HG02943 (cell line): ENCODE results near the gene NTNG2.
"Not testable (repeated sequence)": the region's sequence is repeated elsewhere in the genome, so short reads cannot be mapped to it uniquely, and the experiment has no call there.

ENCODE experiments used
- ATAC-seq: cut with Tn5 transposase; IDR thresholded peaks from one replicate; pipeline ENCODE4 v1.9.1; 2021; ENCODE audit warnings: mild to moderate bottlenecking, low read depth, moderate library complexity; ENCODE audit not compliant: unreplicated experiment

Gene NTNG2

DNA sequence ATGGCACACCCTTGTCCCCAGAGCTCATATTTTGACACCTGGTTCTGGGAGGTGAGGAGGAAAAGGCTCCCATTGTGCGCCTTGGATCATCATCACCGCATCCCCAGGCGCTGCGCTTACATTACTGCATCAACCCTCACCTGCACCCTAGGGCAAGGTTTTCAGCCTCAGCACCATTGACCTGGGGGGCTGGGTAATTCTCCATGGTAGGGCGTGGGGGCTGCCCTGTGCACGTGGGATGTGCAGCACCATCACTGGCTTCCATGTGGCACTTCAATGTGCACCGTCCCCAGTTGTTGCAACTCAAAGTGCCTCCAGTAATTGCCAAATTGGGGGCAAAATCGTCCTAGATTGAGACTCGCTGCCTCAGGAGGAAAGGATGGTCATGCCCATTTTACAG, 83.6 kb downstream of the NTNG2 start:
- ATAC-seq = no peak

DNA sequence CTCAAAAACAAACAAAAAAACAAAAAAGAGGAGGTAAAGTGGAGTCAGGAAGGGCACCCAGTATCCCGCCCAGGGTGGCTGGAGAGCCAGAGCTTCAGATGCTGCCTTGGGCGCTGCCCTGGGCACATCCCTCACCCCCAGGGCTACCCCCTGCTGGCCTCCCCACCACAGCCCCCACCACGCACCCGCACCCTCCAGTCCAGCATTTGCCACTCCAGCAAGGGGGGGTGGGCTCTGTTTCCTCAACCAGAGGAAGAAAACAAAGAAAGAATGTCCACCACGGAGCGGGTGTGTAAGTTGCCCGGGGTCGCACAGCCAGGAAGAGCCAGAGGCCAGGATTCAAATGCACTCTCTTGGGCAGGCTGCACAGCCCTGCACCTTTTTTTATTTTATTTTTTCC, 86.1 kb downstream of the NTNG2 start:
- ATAC-seq = no peak

DNA sequence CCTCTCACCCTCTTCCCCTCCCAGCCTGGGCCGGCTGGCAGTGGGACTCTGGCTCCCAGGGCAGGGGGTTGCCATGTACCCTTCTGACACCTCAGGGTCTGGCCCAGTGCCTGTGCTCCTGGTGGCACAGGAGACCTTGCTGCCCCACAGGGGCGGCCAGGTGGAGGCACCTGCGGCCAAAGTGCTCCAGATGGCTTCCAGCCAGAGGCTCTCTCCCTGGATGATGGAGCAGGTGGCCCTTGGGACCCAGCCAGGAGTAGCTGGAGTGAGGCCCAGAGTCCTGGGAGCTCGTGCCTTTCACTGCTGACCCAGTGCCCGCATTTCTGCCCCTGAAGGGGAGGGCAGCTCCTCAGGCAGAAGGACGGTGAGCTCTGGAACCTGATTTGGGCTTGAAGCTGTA, 87.3 kb downstream of the NTNG2 start:
- no peak for ATAC-seq

DNA sequence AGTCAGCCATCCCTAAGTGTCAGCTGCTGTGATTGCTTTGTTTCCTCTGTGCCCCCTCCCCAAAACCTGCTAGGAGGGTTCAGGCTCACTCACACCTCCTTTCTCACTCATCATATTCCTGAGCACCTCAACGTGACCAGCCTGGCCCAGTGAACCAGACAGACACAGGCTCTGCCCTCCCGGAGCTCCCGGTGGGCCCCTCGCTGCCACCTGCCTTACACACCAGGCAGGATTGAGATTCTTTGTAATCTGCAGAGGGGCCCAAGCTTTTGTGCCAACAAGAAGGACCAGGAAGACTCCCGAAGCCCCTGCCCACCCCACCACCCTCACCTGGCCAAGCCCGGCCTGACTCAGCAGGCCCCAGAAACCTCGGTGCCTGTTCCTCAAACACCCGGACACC, 87.8 kb downstream of the NTNG2 start:
- no peak for ATAC-seq

DNA sequence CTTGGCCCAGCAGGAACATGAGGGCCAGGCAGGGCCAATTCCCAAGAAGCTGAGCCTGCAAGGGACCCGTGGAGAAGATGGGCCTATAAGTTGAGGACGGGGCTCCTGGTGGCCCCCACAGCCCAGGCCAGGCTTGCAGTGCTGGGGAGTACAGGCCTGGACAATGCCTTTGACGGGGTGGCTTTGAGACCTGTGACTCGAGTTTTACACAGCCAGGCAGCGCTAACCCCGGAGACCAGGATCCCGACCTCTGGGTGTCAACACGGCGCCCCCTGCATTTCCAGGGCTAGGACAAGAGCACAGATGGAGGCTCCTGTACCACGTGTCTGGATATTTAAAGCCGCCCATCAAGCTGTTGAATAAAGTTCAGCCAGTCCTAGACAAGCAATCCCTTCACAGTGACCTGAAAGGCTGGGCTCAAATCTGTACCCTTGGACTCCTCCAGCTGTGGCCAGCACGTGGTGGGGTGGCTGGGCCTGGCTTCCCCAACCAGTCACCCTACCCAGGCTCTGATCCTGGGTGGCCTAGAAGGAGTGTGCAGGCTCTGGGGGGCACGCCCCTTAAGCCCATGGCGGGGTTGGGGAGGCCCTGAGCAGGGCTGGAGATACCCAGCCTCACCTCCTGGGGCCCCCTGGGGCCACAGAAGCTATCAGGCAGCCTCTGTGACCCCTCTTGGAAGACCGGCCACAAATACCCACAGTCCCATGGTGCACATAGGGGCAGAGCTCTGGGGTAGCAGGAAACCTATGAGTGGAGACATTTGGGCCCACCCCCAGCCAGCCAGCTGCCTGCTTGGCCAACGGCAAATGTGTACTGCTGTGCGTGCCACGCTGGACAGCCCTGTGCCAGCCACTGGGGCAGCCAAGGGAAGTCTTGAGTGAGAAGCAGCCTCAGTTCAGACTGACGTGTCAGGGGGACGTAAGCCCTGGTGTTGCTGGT, 88.7 kb downstream of the NTNG2 start:
- ATAC-seq = no peak

DNA sequence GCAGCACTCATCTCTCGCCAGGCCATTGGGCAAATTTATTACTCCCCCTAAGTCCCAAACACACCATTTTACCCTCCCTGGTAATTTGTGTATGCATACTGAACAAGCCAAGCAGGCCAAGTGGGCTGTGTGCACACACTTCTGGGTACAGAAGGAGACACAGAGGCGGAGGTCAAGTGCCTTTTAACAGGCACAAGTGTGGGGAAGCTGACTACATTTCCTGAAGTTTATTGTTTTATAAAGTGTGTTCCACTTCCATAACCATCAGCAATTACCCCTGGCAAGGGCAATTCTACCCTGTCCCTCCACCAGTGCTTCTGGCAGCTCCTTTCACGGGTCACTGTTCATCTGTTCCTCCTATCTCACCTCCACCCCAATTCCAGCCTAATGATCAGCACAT, 99.0 kb downstream of the NTNG2 start:
- no peak for ATAC-seq

DNA sequence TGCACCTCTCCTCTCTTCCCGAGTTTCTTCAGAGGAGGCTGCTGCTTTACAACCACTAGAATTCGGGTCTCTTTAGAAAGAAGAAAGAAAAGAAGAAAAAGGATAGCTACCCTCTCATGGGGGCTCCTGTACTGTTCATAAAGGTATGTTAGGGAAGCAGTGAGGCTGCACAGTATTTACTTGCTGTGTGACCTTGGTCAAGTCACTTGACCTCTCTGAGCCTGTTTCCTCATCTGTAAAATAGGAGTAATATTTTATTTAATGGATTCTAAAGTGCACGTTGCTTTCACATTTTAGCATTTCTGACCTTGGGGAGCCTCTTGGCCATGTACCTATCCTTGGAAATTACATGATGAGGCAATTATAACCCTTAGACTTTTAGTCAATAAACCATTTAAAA, 104.2 kb downstream of the NTNG2 start:
- ATAC-seq = no peak

DNA sequence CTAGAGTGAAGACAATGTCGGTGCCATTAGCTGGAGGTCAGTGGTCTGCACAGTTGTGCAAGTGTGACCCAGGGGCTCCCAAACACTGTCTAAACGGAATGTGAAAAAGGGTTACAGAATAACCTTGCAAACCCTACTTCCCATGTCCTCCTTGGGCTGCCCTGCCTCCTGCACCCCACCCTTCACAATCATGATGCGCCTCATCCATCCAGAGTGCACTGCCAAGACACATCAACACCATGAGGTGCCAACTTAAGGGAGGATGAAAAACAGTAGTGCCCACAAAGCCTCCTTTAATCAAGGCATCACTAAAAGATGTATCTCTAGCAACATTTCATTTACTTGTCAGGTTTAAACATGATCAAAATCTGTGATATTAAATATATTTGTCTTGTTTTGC, 105.8 kb downstream of the NTNG2 start:
- no peak for ATAC-seq

DNA sequence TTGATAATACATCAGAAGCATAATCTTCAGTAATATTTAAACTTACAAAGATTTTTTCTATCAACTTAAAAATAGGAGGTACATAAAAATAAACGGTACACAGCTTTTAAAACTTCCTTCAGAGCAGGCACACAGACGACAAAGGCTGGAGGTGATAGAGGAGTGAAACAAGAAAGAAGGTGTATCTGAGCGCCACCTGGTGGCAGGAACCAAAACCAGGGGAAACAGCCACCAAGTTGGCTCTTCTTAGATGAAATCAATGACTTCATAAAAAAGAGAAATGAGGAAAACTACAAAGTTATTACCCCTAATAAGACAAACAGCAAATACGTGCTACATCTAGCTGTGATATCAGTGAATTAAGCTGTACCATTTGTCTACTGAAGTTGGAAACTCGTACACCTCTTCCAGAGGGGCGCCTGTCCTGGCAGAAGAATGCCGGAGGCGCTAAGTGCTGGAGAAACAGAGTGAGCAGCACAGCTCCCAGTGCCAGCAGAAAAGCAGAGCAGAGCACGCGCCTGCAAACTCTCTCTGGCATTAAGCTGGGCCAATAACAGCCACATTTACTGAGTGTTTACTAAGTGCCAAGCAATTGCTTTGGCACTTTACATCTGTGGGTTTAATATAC, 107.0 kb downstream of the NTNG2 start:
- ATAC-seq = no peak

DNA sequence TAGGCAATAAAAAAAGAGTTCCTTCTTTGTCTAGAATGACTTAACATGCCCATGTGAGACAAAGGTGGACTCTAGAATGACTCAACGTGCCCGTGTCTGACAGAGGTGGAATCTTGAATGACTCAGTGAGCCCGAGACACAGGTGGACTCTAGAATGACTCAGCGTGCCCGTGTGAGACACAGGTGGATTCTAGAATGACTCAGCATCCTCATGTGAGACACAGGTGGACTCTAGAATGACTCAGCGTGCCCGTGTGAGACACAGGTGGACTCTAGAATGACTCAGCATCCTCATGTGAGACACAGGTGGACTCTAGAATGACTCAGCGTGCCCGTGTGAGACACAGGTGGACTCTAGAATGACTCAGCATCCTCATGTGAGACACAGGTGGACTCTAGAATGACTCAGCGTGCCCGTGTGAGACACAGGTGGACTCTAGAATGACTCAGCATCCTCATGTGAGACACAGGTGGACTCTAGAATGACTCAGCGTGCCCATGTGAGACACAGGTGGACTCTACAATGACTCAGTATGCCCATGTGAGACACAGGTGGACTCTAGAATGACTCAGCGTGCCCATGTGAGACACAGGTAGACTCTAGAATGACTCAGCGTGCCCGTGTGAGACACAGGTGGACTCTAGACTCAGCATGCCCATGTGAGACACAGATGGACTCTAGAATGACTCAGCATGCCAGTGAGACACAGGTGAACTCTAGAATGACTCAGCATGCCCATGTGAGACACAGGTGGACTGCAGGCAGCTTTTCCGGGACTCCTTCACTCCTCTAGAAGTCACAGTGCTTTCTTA, 108.1 kb downstream of the NTNG2 start:
- not testable (repeated sequence) for ATAC-seq

DNA sequence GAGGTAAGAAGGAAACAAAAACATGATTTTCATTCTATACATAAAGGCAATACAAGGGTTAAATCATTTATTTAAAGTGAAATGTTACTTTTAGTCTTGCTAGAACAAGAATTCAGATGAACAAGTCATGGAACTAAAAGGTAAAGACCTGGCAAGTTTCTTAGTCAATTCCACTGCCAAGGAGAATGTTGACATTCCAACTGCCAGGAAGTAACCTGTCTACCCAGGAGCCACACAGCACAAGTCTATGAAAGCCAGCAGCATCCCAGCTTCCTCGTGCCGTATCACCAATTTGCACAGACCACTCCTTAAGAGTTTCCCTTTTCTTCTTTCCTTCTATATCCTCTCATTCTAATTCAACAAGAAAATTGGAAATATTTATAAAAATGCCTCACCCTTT, 113.0 kb downstream of the NTNG2 start:
- no peak for ATAC-seq

DNA sequence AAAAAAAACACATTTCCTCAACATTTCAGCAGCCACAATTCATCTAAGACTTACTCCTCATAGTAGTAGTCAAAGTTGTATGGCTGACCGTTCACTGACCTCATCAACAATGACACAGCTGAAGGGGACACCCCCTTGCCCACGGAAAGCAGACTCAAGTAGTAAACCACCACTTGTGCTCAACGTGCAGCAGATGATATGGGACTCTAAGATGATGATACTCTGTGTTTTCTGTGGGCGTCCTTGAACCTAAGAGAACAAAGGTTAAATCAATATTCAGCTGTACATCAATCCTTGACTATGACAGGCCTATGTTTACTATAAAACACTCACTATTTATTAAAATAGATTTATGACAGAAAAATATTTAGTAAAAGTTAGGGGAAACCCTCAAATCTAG, 121.3 kb downstream of the NTNG2 start:
- no peak for ATAC-seq

DNA sequence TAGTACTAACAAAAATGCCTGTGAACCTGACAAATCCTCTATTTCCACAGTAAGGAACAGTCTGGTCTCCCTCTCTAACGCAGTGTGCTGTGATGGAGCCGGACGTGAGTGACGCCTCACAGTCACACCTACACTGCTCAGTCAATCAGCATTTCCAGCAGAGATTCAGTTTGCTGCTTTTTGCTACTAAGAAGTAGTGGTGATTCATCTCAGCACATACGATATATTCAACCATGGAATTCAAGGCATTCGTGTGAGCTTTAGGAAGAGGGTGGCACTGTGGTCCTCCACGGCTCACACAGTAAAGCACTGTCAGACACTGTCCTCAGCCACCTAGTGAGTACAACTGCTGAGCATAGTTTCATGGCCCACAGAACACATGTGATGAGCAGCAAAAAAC, 122.0 kb downstream of the NTNG2 start:
- no peak for ATAC-seq

DNA sequence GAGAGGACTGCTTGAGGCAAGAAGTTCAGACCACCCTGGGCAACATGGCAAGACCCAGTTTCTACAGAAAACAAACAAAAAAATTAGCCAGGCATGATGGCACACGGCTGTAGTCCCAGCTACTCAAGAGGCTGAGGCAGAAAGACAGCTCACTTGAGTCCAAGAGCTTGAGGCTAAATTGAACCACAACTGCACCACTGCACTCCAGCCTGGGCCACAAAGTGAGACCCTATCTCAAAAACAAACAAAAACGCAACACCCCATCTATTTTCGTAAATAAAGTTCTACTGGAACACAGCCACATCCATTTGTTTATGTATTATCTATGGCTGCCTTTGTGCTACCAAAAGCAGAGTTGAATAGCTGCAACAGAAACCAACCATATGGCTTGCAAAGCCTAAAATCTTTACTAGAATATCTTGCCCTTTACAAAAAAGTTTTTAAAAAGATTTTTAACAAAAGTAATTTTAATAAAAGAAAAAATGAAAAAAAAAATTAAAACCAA, 125.5 kb downstream of the NTNG2 start:
- no peak for ATAC-seq

DNA sequence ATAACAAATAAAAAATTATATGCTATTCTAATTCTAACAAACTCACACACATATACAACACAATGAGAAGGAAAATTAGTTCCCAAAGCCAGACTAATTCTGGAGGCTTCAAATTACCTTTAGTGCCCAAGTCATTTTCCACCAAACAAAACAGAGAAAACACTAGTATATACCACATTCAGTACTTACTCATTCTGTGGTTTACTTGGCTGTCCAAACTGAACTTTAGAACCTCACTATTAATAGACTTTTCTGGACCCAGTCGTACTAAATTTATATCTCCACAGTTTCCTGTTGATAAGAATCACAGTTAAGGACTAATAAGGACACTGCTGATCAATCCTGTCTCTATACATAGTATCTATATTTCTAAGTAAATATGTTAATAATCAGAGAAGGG, 126.5 kb downstream of the NTNG2 start:
- ATAC-seq = no peak

DNA sequence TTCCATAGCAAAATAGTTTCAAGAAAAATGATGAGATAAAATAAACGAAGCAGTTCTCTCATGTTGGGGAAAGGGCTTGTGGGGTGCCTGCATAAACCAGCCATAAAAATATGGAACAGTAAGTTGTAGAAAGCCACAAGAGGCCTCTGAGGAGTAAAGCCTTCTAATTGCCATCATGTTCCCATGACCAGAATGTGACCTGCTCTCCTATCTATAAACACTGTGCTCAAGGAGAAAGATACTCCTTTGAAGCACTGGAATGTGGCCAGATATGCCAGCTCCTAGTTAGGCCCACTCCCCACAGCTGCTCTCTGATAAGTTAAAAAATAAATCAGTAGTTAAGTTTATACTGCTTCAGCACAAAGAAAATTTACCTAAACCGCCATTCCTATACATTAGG, 127.1 kb downstream of the NTNG2 start:
- ATAC-seq = no peak

DNA sequence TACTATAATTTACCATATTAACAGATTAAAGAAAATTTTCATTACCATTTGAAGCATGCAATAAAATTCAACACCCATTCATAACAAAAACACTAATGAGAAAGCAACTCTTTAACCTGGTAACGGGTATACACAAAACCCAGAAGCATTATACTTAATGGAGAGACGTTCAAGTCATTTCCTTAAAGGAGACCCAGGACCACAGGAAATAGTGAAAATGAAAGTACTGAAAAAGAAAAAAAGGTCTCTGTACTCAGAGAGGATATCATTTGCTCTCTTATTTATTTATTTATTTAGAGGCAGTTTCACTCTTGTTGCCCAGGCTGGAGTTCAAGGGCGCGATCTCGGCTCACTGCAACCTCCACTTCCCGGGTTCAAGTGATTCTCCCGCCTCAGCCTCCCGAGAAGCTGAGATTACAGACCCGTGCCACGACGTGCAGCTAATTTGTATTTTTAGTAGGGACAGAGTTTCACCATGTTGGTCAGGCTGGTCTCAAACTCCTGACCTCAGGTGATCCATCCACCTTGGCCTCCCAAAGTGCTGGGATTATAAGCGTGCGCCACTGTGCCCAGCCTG, 131.4 kb downstream of the NTNG2 start:
- ATAC-seq = no peak
